GM12875 (cell line): ENCODE results near the gene GRAP.

Experiments
- H3K4me3 ChIP-seq: one replicate; pipeline ENCODE4 v1.5.1; 2011; ENCODE audit warnings: low read depth, low read length, control low read depth
- CTCF ChIP-seq: IDR thresholded peaks from 2 replicates; pipeline ENCODE4 v1.5.1; 2011; ENCODE audit warnings: low read depth, mild to moderate bottlenecking, control low read depth, inconsistent platforms, low read length, moderate library complexity, borderline replicate concordance; ENCODE audit not compliant: insufficient read depth

Gene GRAP

GRCh38 chr17:19001907-19002590 lies 44.7 kb downstream of the GRAP start:
- no peak overlapping the region for H3K4me3 ChIP-seq

GRCh38 chr17:19000531-19001325 lies 46.0 kb downstream of the GRAP start:
- H3K4me3 ChIP-seq = no peak overlapping the region
- no peak for TF ChIP-seq CTCF

More at GRCh38 chr17:19001907-19002590, 44.7 kb downstream of the GRAP start:
- TF ChIP-seq CTCF = no peak

GRCh38 chr17:18999911-19000310 lies 46.8 kb downstream of the GRAP start:
- no peak for TF ChIP-seq CTCF
- no peak overlapping the region for H3K4me3 ChIP-seq

GRCh38 chr17:18999394-18999793 lies 47.4 kb downstream of the GRAP start:
- no peak for TF ChIP-seq CTCF

GRCh38 chr17:18997650-18998196 lies 49.0 kb downstream of the GRAP start:
- no peak for TF ChIP-seq CTCF
- H3K4me3 ChIP-seq = no peak overlapping the region

More at GRCh38 chr17:18999394-18999793, 47.4 kb downstream of the GRAP start:
- H3K4me3 ChIP-seq = no peak overlapping the region

GRCh38 chr17:18996458-18996857 lies 50.3 kb downstream of the GRAP start:
- H3K4me3 ChIP-seq = no peak overlapping the region
- no peak for TF ChIP-seq CTCF
